GM18505 (cell line): ENCODE results near the gene LRRC7.
"Not testable (repeated sequence)": the region's sequence is repeated elsewhere in the genome, so short reads cannot be mapped to it uniquely, and the experiment has no call there.

Source experiments
- ATAC-seq: cut with Tn5 transposase; IDR thresholded peaks from one replicate; pipeline ENCODE4 v1.9.1; 2021; ENCODE audit not compliant: unreplicated experiment
- POLR2A ChIP-seq: IDR thresholded peaks from 4 replicates; pipeline ENCODE4 v1.6.1; 2011; ENCODE audit warnings: borderline replicate concordance; ENCODE audit not compliant: insufficient read depth, insufficient read length; ENCODE audit errors: extremely low read depth

LRRC7 gene

DNA sequence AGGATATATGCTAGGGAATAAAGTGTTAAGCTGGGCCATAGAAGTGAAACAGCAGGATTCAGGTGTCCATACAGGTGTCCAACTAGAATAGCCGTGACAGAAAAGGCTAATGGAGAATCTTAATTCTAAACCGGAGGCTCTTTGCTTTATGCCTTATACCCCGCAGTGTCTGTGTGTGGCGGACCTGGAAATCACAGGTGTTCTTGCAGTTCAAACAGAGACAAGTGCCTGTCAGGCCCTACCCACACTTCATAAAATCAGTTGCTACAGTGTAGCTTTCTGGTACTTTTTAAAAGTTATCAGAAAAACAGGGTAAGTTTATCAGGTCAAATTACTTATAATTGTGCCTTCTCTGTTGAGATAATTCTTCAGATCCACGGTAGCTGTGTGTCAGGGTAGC is 293.9 kb downstream of the LRRC7 start:
- no peak for TF ChIP-seq POLR2A
- no peak for ATAC-seq

DNA sequence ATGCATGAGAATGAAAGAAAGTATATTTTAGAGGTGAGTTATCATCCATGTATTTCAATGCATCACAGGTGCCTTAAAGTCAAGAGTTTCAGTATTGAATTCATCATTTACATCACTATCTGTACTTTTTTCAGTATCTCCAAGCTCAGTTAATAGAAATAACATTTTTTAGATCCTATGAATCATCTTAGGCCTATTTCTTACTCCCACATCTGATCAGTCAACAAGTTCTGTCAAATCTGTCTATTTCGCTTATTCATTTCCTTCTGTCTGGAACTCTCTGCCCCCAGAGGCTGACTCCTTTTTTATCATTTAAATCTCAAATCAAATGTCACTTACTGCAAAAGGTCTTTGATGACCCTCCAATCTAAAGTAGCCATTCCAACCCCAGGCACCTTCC is 295.2 kb downstream of the LRRC7 start:
- no peak for ATAC-seq
- no peak for TF ChIP-seq POLR2A

DNA sequence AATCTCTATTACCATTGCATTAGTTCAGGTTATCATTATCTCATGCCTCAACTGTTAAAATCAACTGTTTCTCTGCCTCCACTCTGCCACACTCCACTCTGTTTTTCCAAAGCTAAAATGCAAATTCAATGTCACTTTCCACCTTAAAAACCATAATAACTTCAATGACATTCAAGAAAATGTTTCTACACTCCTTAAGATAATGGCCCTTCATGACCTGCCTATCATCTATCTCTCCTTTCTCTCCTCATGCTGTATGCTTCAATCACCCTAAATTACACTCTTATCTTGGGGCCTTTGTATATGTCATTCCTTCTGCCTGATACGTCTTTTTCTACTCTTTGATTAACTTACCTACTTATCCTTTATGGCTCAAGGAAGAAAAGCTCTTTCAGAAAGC is 296.0 kb downstream of the LRRC7 start:
- TF ChIP-seq POLR2A = no peak

DNA sequence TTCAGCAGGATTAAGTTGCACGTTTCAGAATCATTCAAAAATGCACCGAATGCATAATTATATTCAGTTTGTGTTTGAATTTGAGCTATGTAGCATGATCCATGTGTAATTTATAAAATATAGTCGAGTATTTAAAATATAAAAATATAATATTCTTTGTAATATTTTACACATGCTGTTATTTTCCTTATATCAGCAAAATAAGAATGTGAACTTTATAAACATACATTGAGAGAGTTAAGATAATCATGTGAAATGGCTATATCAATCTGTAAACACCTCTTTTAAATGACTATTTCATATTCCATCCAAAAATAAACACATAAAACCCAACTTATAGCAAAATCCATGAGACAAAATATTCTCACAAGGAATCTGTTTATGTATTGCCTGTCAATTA is 303.7 kb downstream of the LRRC7 start:
- no peak for TF ChIP-seq POLR2A
- ATAC-seq = no peak

More for the DNA sequence above, 296.0 kb downstream of the LRRC7 start:
- no peak for ATAC-seq

DNA sequence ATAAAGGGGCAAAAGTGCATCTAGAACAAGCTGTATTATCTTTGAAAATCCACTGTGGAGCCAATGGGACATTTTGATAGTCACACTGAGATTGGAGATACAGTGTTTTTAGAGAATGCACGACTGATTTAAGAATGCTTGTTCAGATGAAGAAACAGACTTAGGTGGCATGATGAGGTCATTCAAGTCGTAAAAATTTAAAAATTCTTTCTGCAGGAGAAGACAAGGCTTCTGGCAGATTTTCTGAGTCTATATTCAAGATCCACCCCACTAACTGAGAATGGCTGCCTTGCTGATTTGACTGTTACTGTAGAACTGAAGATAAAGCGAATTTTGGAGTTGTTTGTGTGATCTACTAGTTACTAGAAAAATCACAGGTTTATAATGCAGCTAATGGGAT is 310.6 kb downstream of the LRRC7 start:
- no peak for TF ChIP-seq POLR2A
- ATAC-seq = no peak

DNA sequence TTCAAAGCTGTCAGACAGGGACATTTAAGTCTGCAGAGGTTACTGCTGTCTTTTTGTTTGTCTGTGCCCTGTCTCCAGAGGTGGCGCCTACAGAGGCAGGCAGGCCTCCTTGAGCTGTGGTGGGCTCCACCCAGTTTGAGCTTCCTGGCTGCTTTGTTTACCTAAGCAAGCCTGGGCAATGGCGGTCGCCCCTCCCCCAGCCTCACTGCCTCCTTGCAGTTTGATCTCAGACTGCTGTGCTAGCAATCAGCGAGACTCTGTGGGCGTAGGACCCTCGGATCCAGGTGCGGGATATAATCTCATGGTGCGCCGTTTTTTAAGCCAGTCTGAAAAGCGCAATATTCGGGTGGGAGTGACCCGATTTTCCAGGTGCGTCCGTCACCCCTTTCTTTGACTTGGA is 320.3 kb downstream of the LRRC7 start:
- not testable (repeated sequence) for ATAC-seq

DNA sequence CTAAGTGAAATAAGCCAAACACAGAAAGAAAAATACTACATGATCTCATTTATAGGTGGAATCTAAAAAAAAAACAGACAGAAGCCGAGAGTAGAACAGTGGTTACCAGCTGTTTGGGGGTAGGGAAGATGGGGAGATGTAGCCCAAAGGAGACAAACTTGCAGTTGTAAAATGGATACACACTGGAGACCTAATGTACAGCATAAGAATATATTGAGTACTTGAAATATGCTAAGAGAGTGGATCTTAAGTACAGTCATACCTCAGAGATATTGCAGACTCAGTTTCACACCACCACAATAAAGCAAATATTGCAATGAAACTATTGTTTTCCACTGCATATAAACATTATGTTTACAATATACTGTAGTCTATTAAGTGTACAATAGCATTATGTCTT is 320.9 kb downstream of the LRRC7 start:
- no peak for ATAC-seq
- no peak for TF ChIP-seq POLR2A

DNA sequence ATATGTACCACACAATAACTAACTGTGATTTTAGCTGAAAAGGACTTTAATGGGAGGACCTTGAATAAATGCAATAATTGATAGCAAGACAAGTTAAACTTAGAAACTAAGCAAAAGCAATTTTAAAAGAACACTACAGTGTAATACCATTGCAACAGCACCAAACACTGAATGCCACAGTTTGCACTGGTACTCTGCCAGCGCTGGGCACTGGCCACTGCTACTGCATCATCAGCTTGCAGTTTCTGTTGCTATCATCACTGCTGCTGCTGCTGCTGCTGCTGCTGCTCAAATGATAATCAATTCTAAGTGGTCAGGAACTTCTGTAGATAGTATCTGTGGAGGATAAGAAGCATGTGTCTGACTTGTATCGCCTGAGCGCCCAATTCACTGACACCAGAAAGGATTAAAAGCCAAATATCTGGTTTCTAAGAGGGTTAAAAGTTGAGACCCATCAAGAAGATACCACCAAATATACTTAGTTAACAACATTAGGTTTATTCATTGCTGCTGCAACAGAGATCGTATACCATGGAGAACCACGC is 330.8 kb downstream of the LRRC7 start:
- no peak for ATAC-seq
- no peak for TF ChIP-seq POLR2A

DNA sequence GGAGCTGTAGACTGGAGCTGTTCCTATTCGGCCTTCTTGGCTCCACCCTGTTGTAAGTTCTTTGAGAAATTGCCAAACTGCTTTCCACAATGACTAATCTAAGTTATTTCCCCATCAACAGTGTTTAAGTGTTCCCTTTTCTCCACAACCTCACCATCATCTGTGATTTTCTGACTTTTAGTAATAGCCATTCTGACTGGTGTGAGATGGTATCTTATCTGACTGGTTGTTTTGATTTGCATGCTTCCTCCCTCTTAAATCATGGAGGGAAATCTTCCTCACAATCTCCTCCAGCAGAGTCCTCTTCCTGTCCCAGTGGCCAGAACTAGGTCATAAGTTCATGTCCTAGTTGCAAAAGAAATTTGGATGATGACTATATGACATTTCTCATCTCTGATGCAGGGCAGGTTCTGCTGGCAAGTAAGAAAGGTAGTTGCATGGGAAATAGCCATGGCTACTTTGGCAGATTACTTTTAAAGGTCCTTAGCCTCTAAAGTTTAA is 343.6 kb downstream of the LRRC7 start:
- TF ChIP-seq POLR2A = no peak

DNA sequence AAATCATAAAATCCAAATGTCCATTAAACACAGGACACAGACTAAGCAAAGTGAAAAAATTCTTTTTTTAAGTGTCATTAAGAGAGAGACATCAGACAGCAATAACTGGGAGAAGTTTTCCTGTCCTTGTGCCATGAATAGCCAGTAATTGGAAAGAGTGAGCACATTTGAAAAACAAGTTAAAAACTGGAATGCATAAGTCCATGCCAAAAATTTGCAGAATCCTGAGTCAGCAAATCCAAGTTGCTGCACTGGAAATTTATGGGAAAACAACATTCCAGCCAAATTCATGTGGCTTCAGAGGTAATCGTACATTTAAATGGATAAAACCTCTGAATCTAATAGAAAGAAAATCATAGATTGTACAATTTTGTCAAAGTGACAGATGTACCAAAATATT is 346.3 kb downstream of the LRRC7 start:
- no peak for TF ChIP-seq POLR2A
- ATAC-seq = no peak

More for the DNA sequence above, 343.6 kb downstream of the LRRC7 start:
- no peak for ATAC-seq

DNA sequence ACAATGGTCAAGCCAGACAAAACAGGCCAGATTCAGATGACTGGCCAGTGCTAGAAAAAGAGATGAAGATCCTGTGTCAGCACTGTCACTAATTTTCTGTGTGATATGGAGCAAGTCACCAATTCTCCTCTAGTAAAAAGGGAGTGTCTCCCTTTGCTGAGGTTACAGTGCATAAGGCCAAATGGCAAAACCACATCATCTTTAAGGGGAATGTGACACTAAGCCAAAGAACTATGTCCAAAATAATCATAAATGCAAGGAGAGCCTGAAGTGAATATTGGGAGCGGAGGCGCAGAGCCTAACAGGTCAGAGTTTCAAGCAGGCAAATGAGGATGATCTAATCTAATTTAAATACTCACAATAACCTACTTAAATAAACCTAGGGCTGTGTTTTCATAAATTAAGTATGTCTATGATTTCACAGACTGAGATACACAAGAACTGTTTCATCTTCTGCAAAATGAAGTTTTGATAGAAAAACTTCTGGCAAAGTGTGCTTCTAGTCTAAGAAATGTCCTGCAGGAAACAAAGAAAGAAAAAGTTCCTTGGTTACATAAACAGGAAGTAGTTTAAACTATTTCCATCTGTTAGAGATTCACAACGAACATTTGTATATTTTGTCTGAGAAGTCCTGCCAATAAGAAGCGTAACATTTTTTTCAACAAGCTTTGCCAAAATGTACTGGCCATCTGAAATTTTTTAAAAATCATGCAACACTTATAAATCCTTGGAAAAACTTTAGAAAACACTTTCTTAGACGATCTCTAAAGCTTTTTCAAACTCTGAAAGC is 347.4 kb downstream of the LRRC7 start:
- no peak for TF ChIP-seq POLR2A
- no peak for ATAC-seq

DNA sequence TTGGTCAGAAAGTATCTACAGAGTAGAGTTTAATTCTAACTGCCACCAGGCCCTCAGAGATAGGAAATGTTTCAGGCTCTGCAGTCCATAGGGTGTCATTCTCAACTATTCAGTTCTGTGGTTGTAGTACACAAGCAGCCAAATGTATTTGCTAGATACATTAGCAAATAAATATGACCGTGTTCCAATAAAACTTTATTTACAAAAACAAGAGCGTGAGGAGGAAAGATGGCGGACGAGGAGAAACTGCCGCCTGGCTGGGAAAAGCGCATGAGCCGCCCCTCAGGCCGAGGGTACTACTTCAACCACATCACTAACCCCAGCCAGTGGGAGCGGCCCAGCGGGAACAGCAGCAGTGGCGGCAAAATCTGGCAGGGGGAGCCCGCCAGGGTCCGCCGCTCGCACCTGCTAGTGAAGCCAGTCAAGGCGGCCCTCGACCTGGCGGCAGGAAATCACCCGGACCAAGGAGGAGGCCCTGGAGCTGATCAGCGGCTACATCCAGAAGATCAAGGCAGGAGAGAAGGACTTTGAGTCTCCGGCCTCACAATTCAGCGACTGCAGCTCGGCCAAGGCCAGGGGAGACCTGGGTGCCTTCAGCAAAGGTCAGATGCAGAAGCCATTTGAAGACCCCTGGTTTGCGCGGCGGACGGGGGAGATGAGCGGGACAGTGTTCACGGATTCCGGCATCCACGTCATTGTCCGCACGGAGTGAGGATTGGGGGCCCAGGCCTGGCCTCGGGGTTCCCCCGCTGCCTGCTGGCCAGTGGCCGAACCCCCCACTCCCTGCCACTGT is 351.6 kb downstream of the LRRC7 start:
- no peak for TF ChIP-seq POLR2A
- ATAC-seq = no peak

DNA sequence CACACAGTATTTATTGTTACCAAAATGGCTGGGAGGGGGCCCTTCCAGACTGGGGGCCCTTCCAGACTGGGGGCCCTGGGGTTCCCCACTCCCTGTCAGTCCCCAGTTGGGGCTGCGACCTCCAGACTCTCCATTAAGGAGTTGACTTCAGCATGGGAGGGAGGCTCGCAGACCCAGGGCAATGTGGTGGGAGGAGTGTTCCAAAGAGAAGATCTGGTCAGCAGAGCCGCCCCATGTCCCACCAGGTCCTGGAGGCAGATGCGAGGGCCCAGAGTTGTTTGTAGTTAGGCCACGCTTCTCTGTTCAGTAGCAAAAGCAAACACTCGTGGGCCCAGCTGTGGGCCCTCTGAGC is 352.2 kb downstream of the LRRC7 start:
- TF ChIP-seq POLR2A = no peak
- no peak for ATAC-seq

DNA sequence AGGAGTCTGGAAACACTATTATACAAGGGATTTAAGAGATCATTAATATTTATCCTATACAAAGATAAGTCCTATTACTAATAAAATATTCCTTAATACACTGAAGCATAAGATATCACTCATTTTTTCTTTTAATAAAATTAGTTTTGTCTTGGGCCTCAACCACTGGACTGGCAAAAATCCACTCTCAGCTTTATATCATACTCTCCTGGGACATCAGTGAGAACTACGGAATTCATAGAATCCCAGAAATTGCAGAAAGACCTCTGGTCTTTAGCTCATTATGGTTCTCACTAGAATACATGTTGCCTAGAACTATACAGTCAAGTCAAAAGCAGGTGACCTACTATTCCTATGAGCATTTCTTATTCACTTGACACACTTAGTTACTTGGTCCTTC is 352.7 kb downstream of the LRRC7 start:
- no peak for TF ChIP-seq POLR2A
- ATAC-seq = no peak

DNA sequence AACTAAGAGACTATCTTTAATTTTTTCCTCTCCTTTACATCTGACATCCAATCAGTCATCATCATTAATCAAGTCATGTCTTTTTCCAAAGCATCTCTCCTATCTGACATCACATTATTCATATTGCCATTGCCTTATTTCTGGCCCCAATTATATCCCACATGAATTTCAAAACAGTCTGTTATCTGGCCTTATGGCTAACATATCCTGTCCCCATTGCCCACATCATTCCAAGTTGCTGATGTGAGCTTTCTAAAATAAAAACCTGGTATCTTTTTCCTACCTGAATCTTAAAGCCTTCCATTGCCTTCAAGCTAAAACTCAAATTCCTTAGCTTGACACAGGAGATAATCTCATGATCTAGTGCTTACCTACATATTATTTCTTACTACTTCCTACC is 353.8 kb downstream of the LRRC7 start:
- ATAC-seq = no peak
- no peak for TF ChIP-seq POLR2A

DNA sequence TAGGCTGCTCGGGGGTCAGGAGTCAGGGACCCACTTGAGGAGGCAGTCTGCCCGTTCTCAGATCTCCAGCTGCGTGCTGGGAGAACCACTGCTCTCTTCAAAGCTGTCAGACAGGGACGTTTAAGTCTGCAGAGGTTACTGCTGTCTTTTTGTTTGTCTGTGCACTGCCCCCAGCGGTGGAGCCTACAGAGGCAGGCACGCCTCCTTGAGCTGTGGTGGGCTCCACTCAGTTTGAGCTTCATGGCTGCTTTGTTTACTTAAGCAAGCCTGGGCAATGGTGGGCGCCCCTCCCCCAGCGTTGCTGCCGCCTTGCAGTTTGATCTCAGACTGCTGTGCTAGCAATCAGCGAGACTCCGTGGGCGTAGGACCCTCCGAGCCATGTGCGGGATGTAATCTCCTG is 360.5 kb downstream of the LRRC7 start:
- not testable (repeated sequence) for ATAC-seq
